Esophagus squamous epithelium (tissue), 4 donors: ENCODE data around the gene DENND1A.

Source experiments
- POLR2A ChIP-seq, 4 donors: fragments of 450-650 bp; IDR thresholded peaks; one replicate each; pipeline ENCODE4 v1.6.1; 2017; ENCODE audit warnings: antibody characterized with exemption in 4 of 4, mild to moderate bottlenecking in 4 of 4, moderate library complexity in 3 of 4
- TF ChIP-seq, protein P1 (sequence below), 6 experiments: fragments of 450-650 bp in 4 of 6; fragments of 200-600 bp in 2 of 6; sonication (generic) in 2 of 6; IDR thresholded peaks; one replicate each; pipeline ENCODE4 v1.5.1; 2016 to 2019; ENCODE audit warnings: antibody characterized with exemption in 6 of 6, mild to moderate bottlenecking in 4 of 6, moderate library complexity in 4 of 6

DNA sequence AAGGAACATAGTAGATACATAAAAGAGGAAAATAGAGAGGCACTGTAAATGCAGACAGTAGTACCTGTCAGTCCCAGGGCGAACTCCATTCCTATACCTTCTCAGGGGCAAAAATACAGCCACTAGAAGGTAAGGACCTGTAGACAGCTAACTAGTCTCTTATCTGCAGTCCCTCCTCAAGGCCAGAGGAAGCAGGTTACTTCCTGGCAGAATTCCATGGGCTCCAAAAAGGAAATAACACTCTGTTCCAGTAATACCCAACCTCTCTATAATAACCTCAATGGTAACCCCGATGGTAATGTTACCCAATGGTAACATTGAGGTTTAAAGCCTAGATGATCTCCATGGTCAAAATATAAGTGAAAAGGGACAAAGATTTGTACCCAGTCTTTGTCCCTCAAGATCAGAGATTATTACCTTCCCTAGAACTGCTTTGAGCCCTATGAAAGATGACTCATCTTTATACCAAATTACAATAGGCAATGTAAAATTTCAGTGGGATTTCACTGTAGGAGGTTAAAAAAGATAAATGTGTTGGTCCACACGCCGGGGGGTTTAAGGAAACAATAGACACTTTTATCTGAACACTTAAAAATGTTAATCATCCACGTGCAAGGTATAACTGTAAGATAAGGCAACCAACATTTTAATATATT is 113.0 kb downstream of the DENND1A start:
- TF ChIP-seq, protein P1, sequence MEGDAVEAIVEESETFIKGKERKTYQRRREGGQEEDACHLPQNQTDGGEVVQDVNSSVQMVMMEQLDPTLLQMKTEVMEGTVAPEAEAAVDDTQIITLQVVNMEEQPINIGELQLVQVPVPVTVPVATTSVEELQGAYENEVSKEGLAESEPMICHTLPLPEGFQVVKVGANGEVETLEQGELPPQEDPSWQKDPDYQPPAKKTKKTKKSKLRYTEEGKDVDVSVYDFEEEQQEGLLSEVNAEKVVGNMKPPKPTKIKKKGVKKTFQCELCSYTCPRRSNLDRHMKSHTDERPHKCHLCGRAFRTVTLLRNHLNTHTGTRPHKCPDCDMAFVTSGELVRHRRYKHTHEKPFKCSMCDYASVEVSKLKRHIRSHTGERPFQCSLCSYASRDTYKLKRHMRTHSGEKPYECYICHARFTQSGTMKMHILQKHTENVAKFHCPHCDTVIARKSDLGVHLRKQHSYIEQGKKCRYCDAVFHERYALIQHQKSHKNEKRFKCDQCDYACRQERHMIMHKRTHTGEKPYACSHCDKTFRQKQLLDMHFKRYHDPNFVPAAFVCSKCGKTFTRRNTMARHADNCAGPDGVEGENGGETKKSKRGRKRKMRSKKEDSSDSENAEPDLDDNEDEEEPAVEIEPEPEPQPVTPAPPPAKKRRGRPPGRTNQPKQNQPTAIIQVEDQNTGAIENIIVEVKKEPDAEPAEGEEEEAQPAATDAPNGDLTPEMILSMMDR (IDR thresholded peaks at IDR 0.05) = no peak
- no peak for TF ChIP-seq POLR2A (IDR thresholded peaks at IDR 0.05)
